Stimulated activated CD4-positive, alpha-beta T cell treated with anti-CD3 and anti-CD28 coated beads, Interleukin-1b, Interleukin-23, amount 100 ng/mL, for 4 hours (primary cell): ENCODE data around the gene STK39.

Source experiments
- DNase-seq, 2 donors: peaks; one replicate each; pipeline ENCODE4 v3.0.0-alpha.2; 2020; ENCODE audit warnings: low read depth in 2 of 2

The STK39 gene

GRCh38 chr2:168158586-168158985, 88.8 kb downstream of the STK39 start:
- no peak for DNase-seq

DNA sequence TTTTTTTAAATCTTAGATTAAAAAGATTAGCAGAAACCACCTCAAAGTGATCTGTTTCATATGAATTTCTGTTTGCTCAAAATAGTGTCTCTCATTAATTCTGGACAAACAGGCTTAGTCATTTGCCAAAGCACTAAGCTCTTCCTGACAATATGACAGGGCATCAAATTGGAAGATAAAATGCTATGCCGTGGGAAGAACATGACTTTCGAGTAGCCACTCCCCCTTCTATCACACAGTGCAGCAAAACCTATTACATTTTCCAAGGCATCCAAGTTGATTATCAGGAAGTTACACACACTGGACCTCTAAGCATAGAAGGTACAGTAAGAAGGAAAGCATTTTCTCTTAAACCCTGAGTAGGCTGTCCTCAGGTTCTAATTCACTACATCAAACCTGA, 89.5 kb downstream of the STK39 start:
- DNase-seq, result no peak

- no peak for DNase-seq
These were observed 90.3 kb downstream of the STK39 start for GRCh38 chr2:168157070-168157469.

DNA sequence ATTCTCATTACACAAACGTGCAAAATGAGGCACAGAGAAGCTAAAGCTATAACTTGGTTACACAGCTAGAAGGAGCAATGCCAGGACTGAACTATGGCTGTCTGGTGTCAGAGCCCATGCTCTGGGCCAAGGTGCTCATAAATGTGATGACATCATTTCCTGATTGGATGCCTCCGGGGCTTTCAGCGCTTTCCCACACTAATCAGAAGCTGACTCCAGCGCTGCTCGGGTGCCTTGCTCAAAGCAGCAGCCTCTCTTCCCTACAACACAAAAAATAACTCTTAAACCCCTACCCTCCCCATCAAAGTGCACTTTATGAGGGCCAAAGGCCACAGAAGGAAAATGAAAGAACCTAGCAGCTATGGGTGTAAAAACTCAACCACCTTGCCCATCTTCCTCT, 90.7 kb downstream of the STK39 start:
- no peak for DNase-seq

DNA sequence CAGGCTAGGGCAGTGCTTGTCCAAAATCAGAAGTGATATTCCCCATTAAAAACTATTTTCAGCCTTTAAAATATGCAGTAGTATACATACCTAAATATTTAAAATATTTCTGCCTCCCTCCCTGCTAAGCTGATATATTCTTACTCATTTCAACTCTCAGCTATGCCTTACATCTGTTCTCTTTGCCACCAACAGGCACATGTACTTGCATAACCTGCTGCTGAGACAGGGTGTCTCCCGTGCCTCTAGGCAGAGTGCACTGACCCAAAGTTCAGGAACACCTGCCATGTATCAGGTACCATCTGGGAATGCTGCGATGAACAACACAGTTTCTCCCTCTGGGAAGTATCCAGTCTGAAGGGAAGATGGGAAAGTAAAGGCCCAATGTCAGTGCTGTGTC, 91.7 kb downstream of the STK39 start:
- DNase-seq, result no peak

- no peak for DNase-seq
These were observed 92.3 kb downstream of the STK39 start for GRCh38 chr2:168155046-168155445.

GRCh38 chr2:168152902-168153530, 94.4 kb downstream of the STK39 start:
- no peak for DNase-seq

DNA sequence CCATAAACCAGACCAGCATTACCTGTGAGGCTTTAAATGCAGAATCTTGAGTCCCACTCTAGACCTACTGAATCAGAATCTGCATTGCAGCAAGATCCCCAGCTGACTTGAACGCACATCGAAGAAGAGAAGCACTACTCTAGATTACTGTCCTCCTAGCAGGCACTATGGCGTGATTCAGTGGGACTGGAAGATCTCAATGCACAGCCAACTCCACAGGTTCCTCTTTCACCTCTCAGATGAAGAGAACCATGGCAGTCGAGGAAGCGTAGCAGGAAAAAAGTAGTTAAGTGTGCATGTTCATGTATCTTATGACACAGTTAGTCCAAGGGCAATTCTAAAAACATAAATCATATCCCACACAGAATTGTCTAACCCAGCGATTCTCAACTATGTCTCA, 97.4 kb downstream of the STK39 start:
- no peak for DNase-seq

GRCh38 chr2:168149150-168149974, 98.0 kb downstream of the STK39 start:
- no peak for DNase-seq

GRCh38 chr2:168147830-168148794, 99.3 kb downstream of the STK39 start:
- no peak for DNase-seq

GRCh38 chr2:168146892-168147810, 100.2 kb downstream of the STK39 start:
- no peak for DNase-seq

DNA sequence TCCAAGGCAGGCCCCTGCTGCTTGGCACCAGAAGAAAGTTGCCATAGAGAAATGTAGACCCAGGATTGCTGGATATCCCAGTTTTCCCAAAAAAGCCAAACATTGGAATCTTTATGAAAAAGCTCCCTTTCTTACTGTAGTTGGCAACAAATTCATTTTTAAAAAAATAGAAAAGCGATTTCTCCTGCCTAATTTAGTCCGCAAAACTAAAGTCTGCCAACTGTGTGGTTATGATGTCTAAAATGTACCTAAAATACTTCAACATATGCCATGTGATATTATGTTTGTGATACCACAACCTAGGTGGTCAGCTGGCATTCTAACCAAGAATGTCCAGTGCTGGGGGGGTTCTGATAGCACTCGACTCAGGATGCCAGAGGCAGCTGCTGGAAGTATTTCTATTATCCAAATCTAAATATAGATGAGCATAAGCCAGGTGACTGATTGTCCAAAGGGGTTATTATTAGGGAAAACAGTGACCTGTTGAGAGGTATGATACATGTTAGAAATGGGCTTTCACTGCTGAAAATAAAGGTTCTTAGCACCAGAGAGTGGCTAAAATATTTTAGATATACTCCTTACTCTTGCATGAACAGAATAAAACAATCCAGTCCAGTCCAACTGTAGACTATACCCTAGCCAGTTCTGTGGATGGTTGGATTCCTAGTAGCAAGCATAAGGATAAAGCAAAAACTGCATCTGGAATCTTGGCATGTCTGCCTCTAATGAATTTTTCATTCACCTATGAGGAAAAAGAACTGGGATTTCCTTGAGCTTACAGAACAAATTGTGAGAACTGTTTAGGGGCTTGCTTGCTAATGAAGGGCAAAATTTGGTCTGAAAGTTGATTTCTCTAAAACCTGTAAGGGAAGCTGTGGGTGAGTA, 101.7 kb downstream of the STK39 start:
- DNase-seq, result no peak

GRCh38 chr2:168145011-168145410, 102.4 kb downstream of the STK39 start:
- DNase-seq, result no peak

GRCh38 chr2:168143813-168144212, 103.6 kb downstream of the STK39 start:
- DNase-seq, result no peak

GRCh38 chr2:168140892-168141291, 106.5 kb downstream of the STK39 start:
- no peak for DNase-seq

DNA sequence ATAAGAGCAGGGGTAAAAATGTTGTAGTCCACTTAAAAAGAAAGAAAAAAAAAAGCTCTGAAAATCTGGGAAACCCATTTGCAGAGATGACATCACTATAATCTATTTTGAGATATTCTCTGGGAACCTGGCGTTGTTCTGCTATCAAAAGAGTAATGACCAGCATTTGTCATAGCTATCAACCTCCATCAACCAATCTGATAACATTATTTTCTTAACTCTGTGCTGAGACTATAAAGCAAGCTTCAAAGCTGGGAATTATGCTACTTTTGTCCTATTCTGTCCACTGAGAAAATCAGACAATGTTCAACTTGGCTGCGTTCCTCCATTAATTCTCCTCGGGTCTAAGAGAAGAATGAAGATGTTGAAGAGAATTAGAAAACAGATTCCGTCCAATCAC, 107.5 kb downstream of the STK39 start:
- DNase-seq, result no peak

- no peak for DNase-seq
These were observed 108.5 kb downstream of the STK39 start for GRCh38 chr2:168138901-168139300.

DNA sequence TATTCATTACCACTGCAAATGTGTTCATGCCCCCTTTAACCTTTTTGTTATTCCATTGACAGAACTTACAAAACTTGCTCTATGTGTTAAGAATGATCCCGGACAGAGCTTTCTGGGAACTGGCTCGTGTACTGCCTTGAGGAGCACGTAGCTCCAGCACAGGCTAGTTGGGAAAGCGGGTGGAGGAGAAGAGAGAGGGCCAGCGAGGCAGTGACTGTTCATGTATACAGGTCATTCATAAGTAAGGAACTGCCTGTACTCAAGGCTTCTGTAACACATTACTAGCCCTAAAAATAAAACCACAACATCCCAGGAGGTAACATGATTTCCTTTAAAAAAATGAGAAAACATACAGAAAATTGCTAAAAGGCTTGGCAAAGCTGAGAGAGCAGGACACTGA, 109.0 kb downstream of the STK39 start:
- DNase-seq, result no peak

- no peak for DNase-seq
These were observed 109.8 kb downstream of the STK39 start for GRCh38 chr2:168137510-168138180.
